ENCODE data around the gene BRD3.

DNA sequence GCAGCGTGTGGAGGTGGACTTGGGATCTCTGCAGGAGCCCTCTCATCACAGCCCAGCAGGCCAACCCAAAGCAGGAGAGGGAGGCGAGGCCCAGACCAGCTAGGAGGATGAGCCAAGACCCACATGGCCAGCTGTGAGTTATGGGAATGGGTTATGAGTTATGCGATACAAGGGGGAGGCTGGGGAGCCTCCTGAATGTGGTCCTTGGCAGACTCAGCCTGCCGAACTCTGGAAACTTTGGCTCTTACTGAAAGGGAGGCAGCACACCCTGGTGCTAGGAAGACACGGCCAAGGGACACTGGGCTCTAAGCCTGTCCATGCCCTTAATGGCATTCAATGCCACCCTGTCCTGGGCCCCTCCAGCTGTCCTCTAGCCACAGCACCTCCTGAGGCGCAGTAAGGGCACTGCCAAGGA lies 68.0 kb downstream of the BRD3 start:
- TF ChIP-seq POLR2AphosphoS5 (IDR thresholded peaks at IDR 0.05; ENCODE audit: low read depth, low read length), result no peak
- TF ChIP-seq FOXP2 (optimal IDR thresholded peaks at IDR 0.05; ENCODE audit: borderline replicate concordance, extremely low read depth, extremely low read length, insufficient read depth), result no peak
- TF ChIP-seq, protein P1, sequence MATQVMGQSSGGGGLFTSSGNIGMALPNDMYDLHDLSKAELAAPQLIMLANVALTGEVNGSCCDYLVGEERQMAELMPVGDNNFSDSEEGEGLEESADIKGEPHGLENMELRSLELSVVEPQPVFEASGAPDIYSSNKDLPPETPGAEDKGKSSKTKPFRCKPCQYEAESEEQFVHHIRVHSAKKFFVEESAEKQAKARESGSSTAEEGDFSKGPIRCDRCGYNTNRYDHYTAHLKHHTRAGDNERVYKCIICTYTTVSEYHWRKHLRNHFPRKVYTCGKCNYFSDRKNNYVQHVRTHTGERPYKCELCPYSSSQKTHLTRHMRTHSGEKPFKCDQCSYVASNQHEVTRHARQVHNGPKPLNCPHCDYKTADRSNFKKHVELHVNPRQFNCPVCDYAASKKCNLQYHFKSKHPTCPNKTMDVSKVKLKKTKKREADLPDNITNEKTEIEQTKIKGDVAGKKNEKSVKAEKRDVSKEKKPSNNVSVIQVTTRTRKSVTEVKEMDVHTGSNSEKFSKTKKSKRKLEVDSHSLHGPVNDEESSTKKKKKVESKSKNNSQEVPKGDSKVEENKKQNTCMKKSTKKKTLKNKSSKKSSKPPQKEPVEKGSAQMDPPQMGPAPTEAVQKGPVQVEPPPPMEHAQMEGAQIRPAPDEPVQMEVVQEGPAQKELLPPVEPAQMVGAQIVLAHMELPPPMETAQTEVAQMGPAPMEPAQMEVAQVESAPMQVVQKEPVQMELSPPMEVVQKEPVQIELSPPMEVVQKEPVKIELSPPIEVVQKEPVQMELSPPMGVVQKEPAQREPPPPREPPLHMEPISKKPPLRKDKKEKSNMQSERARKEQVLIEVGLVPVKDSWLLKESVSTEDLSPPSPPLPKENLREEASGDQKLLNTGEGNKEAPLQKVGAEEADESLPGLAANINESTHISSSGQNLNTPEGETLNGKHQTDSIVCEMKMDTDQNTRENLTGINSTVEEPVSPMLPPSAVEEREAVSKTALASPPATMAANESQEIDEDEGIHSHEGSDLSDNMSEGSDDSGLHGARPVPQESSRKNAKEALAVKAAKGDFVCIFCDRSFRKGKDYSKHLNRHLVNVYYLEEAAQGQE (IDR thresholded peaks at IDR 0.05; ENCODE audit: insufficient read depth in 1 of 2, low read depth in 2 of 2, low read length in 2 of 2), result no peak
- no peak for TF ChIP-seq TAF1 (IDR thresholded peaks at IDR 0.05; ENCODE audit: borderline replicate concordance, insufficient read depth, low read length)

All from PFSK-1 (cell line).